ENCODE measurements around the gene TFAP2E.
A peak's percentile ranks its signal among the peaks of the same experiment; 100 is the strongest.

Gene TFAP2E

DNA sequence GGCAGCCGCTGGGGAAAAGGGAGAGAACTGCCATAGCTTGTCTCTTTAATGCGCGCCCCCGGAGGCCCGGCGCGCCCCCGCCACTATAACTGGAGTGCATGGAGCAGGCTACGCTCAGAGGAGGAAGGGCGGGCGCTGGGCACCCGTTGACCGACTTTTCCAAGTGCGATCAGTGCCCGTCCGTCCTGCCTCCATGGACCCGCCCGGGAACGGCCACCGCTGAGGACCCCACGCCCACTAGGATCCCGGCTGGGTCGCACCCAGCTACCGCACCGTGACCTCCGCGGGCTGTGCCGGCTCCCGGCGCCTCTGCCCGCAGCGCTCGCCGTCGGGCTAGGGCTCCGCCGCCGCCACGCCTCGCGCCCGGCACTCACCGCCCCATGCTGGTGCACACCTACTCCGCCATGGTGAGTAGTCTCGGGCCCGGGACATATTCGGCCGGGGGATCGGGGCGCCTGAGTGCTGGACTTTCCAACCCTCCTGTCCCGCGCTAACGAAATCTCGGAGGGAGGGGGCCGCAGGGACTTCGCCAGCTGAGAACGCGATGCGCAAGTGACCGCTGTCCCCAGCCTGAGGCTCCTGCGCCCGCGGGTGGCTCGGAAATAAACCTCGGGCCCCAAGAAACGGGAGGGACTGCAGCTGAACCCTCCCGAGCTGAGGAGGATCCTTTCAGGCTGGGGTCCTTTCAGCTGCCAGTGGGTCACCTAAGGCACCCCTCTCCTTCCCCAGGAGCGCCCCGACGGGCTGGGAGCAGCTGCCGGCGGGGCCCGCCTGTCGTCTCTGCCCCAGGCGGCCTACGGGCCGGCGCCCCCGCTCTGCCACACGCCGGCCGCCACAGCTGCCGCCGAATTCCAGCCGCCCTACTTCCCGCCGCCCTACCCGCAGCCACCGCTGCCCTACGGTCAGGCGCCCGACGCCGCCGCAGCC lies at the start of gene TFAP2E:
TSS of gene TFAP2E (plus strand) at position 117 of the 927 bp plus-strand sequence. CDS start at position 381, 264 bp downstream.
- DNase-seq: no peak

DNA sequence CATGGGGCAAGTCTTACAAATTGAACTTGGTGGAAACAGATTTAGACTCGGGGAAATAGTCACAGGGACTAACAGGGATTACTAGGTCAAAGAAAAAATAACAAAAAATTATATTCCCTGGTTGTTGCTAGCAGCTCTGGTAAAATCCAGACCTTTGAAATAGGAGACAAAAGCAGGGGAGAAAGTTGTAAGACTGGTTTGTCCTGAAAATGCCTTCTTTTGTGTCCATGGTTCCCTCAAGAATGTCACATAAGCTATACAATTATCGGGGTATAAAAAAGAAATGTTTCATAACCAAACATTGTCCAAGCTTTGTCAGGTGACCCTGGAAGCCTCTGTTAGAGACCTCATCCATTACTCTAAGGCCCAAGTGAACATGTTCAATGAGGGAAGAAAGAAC lies 49.0 kb upstream of the TFAP2E start:
- no peak for DNase-seq

DNA sequence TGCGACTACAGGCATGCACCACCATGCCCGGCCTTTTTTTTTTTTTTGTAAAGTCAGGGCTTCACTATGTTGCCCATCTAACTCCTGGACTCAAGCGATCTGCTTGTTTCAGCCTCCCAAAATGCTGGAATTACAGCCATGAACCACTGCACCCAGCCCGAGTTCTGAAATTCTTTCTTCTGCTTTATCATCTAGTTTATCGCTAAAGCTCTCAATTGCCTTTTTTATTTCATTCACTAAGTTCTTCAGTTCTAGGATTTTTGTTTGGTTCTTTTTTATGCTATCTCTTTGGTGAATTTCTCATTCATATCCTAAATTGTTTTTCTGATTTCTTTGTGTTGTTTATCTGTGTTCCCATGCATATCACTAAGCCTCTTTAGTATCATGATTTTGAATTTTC lies 42.9 kb upstream of the TFAP2E start:
- DNase-seq: no peak

GRCh38 chr1:35530946-35531345 lies 42.2 kb upstream of the TFAP2E start:
- DNase-seq: no peak

GRCh38 chr1:35531368-35531767 lies 41.7 kb upstream of the TFAP2E start:
- no peak for DNase-seq

GRCh38 chr1:35532497-35533223 lies 40.5 kb upstream of the TFAP2E start:
- no peak for DNase-seq

DNA sequence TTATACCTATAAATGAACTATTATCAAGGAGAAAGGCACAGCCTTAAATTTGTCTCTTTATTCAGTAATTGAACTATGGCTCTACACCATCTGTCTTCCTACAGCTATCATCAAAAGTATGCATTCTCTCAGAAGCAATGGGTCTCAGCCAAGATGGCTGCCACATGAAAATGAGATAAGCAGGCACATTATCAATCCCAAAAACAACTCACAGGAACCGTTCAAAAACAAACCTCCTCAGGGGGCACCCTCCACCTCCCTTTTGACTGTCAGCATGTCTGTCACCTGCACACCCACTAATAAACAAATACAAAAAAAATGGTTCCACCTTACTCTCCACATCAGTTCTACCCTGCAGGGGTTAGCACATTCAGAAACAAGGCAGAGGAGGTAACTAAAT lies 39.5 kb upstream of the TFAP2E start:
- no peak for DNase-seq

DNA sequence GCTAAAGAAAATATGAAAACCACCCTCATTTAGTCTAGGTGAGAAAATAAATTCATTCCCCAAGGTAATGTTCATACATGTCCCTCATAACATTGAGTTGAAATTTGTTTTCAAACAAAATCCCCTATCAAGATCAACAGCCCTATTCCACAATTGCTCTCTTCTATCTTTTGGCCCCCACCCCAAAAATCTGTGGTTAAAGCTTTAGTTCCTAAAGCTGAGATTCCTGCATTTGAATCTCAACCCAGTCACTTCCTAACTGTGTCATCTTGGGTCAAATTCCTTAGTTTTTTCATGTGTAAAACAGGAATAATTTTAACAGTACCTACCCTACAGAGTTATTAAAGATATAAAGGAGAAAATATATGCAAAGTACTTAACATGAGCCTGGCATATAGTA lies 37.9 kb upstream of the TFAP2E start:
- DNase-seq: no peak

DNA sequence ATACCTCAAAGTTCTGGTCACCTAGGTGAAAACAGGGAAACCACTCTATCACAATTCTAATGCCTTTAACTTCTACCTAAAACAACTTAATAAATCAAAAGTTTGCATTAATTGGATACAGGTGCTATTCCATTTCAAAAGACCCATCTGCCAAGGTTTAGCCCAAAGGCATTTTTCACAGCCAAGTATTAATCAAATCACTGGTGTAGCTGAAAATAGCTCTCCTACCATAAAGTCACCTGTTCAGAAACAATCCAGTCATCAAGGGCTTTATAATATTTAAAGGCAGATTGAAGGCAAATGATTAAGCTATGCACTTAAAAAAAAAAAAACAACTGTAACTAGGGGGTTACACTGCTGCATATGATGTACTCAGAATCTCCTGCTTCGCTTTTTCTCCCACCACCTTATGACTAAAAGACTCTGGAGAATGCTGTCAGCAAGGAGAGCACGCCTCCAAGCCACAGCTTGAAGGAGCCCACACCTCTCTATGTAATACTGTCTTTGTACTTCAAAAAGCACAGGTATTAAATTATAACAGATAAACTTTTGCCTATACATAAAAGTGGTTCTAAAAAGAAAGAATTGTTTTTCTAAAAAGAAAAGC lies 36.5 kb upstream of the TFAP2E start:
- DNase-seq: no peak

DNA sequence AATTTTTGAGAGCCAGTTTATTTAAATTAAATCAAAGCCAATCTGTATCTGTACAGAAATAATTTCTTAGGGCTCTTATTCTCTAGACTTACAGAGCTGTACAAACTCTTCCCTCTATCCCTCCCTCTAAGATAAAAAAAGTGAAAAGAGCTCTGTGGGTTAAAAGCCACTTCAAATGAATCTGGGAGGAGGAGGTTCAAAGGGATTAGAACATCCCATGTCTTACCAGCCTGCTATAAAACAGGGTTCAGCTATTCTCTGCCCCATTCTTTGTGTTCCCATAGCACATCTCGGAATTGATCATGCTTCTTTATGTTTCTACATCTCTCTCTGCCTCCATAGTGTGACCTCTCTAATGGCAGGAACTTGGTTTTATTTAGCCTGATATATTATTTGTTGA lies 35.3 kb upstream of the TFAP2E start:
- DNase-seq: no peak

DNA sequence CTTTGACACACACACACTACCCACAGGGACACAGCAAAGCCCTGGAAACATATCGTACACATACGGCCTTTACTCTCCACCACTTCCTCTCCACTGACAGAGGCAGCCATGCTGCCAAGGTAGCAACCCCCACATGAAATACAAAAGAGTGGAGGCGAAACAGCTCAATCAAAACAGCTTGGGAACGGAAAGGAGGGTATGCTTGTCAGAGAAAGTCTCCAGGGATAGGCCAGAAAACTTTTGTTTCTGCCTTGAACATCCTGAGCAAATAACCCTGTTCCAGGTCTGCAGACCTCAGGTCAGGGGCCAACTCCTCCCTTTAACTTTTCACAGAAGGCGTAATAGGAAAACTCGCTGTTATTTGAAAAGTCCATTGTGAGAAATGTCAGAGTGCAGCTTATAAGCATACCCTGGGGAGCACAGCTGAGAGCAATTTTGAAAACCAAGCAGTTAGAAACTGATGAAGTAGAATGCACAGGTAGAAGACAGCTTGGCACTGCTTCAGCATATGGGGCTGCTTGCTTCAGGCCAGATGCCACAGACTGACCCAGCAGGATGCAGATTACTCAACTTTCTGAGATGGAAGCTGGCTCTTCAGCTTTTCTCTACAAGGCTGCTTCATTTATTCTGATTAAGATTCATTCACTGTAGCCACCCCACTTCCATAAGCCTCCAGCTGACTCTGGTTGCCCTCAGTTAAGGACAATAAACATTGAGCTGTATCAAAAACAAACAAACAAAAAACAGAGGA lies 33.9 kb upstream of the TFAP2E start:
- peak; percentile 55 for DNase-seq

GRCh38 chr1:35539824-35540261 lies 33.3 kb upstream of the TFAP2E start:
- peak; percentile 48 for DNase-seq

GRCh38 chr1:35544976-35545375 lies 28.1 kb upstream of the TFAP2E start:
- peak; percentile 57 for DNase-seq

GRCh38 chr1:35546614-35547013 lies 26.5 kb upstream of the TFAP2E start:
- DNase-seq: no peak

DNA sequence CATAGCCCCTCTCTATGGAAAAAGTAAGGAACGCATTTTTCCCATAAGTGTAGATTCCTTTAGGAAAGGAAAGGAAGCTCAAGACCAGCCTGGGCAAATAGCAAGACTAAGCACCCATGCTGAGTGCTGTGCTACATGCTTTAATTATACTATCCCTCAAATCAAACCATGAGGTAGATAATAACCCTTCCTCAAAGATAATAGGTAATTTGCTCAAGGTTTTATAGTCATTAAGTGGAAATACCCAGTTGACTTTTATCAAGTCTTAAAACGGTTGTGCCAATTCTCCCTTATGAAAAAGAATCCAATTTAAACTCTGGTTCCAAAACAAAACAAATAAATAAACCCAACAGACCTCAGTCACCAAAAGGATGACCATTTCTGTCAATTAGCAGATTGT lies 19.3 kb upstream of the TFAP2E start:
- DNase-seq: no peak

DNA sequence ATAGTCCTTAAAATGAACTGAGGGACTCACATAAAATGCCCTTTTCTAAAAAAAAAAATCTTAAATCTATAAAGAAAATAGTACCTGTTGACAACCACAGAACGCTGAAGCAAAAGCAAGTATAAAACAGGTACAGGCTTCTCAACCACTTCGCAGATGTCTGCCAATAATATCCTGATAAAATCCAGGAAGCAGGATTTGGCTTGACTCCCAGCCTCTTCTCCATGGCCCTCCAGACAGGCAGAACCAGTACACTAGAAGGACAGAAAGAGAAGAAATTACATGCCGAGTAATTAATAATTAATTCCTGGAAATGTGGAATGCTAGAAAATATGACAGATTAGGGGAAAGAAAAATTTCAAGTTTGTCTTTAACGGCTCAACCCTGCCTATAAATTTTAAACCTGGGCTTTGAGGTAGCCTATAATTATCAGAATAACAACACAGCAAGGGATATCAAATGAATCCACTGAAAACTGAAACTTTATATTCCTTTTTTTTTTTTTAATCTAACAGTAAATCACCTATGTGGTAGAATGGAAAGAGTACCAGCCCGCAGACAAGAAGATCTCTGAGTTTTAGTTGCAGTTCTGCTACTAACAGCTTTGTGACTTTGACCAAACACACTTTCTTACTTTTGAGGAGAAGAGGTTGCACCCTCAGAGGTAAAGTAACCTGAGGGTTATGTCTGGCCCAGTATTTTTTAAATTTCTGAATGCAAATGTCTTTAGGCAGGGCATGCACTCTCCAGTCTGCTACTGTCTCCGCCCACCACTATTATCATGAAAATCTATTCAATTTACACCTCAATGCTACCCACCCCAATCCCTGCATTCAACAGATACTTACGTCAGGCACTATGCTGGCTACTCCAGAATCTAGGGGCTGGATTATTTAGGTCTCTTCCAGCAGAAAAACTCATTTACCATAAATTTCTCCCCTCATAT lies 18.6 kb upstream of the TFAP2E start:
- no peak for DNase-seq

DNA sequence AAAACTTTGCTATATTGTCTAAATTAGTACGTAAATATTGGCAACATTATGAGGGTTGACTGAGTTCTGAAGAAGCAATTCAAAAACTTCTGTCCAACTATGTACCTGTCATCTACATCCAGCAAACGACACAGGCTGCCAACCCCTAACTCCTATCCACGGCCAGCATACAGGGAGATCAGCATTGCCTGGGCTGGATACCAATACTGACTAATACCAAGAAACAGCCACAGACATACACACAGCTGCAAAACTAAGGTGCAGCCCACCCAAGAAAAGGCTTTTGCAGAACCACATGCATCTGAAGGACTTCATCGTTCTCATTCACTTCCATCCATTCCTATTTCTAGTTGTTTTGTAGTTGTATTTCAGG lies 17.9 kb upstream of the TFAP2E start:
- no peak for DNase-seq

GRCh38 chr1:35555601-35556477 lies 17.3 kb upstream of the TFAP2E start:
- no peak for DNase-seq

- no peak for DNase-seq
Measured at GRCh38 chr1:35556484-35557117, 16.5 kb upstream of the TFAP2E start.

- DNase-seq: peak; percentile 86
Measured at GRCh38 chr1:35557118-35557610, 15.9 kb upstream of the TFAP2E start, which contains the start of gene KIAA0319L. KIAA0319L (minus strand) TSS chr1:35557403; CDS start chr1:35554491, 2,912 bp downstream.
